ENCODE data around the gene TMEM198. TPM values are rescaled to one million over a fixed set of nuclear protein-coding genes. Genes with fewer than 3 reads are reported as not detected.

TMEM198 gene
- total and polyA plus RNA-seq, 9 donors: 1.2 to 4.6 (median 3.0) TPM

DNA sequence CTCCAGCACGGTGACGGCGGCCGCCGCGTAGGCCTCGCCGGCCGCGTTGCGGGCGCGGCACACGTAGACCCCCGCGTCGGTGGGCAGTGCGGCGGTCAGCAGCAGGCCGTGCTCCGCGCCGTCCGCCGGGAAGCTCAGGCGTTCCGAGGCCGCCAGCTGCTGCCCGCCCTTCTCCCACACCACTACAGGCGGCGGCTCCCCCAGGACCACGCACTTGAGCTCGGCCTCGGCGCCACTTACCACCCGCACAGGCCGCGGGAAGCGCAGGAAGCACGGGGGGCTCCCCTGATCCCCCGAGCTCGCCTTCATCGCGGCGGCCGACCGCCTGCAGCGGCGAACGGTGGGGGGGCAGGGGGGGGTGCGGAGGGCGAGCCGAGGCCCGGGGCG, 27.1 kb downstream of the TMEM198 start:
- DNase-seq: peak; percentile 55
- peaks cover 15% of the 10 kb centered on the region for H3K27me3 ChIP-seq (ENCODE audit: control insufficient read depth, insufficient read depth, low read length)
- H3K9me3 ChIP-seq (replicated peaks; ENCODE audit: control insufficient read depth, low read depth, low read length): no peaks in the 10 kb centered on the region
- peak overlapping the region; percentile 51 for H3K27ac ChIP-seq (ENCODE audit: low read length)
- peaks cover 32% of the 10 kb centered on the region for H3K4me1 ChIP-seq (ENCODE audit: control insufficient read depth, insufficient read depth, low read length)
- H3K4me3 ChIP-seq (ENCODE audit: low read length): peak overlapping the region; percentile 72
- H3K36me3 ChIP-seq (ENCODE audit: control insufficient read depth, insufficient read depth, low read length): peaks cover 35% of the 10 kb centered on the region
- WGBS (ENCODE audit: insufficient coverage): under 1% methylated on average over 49 of the region's 55 CpGs

DNA sequence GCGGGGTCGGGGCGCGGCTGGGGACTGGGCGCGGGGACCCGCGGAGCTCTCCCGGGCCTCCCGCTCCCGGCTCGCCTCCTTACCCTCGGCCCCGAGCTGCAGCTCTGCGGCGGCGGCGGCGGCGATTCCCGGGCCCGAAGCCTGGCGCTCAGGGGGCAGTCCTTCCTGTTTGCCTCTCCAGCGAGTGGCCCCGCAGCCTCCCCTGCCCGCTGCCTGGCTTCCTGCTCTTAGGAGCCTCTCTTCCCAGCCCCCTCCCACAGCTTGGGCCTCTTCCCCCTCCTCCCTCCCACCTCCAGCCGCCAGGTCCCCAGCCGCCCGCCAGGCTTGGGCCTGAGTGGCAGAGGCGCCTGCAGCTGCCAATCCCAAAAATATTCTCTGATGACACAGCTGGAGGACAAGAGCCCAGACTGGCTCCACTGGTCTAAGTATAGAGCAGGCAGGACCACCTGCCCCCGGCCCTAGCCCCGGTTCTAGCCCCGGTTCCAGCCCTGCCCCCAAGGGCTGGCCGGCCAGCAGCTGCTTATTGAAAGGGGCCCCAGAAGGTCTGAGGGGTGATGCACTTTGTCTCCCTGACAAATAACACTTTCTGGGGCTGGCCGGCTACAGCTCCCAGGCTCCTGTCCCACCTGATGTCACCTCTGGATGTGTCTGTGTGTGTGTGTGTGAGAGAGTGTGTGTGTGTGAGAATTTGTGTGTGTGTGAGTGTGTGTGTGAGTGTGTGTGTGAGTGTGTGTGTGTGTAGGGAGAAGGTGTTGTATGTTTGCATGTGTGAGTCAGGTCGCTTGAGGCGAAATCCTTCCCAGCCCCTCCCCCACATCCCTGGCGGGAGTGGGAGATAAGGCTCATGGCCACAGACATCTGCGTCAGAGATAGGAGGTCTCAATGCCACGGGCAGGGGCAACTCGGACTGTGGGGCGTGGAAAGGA, 27.7 kb downstream of the TMEM198 start, which contains the start of gene OBSL1:
OBSL1 (minus strand) TSS at position 229 of the 926 bp plus-strand sequence. CDS start 307 bp downstream, outside the sequence.
- H3K27ac ChIP-seq (ENCODE audit: low read length): peak within 1 kb of the TSS; percentile 85
- peaks cover 35% of the 10 kb centered on the region for H3K4me1 ChIP-seq (ENCODE audit: control insufficient read depth, insufficient read depth, low read length)
- peaks cover 29% of the 10 kb centered on the region for H3K36me3 ChIP-seq (ENCODE audit: control insufficient read depth, insufficient read depth, low read length)
- WGBS (ENCODE audit: insufficient coverage): 4% methylated on average over 39 of the region's 42 CpGs
- peaks cover 15% of the 10 kb centered on the region for H3K27me3 ChIP-seq (ENCODE audit: control insufficient read depth, insufficient read depth, low read length)
- H3K9me3 ChIP-seq (replicated peaks; ENCODE audit: control insufficient read depth, low read depth, low read length): no peaks in the 10 kb centered on the region
- peak within 1 kb of the TSS; percentile 72 for H3K4me3 ChIP-seq (ENCODE audit: low read length)
- DNase-seq: peak; percentile 92

DNA sequence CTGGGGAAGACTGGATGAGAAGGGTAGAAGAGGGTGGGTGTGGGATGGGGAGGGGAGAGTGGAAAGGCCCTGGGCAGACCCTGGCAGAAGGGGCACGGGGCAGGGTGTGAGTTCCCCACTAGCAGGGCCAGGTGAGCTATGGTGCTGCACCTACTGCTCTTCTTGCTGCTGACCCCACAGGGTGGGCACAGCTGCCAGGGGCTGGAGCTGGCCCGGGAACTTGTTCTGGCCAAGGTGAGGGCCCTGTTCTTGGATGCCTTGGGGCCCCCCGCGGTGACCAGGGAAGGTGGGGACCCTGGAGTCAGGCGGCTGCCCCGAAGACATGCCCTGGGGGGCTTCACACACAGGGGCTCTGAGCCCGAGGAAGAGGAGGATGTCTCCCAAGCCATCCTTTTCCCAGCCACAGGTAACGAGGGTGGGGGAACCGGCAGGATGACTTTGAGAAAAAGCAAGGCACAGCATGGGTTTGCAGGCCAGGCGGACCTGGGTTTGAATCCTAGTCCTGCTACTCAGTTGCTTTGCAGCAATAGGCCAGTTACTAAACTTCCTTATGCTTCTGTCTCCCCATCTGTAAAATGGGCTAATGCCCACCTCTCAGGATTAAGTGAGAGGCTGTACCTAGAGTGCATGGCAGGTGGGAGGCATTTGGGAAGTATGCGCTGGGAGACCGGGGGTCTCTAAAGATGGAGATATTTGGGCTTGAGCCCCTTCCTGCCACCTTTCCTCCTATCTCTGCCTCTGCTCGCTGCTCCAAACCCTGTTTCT, 28.6 kb downstream of the TMEM198 start, which contains the start of gene INHA:
INHA (plus strand) TSS at position 74 of the 765 bp plus-strand sequence; CDS start at position 139, 65 bp downstream.
- peak within 1 kb of the TSS; percentile 72 for H3K4me3 ChIP-seq (ENCODE audit: low read length)
- H3K27ac ChIP-seq (ENCODE audit: low read length): peak within 1 kb of the TSS; percentile 85
- peaks cover 17% of the 10 kb centered on the region for H3K27me3 ChIP-seq (ENCODE audit: control insufficient read depth, insufficient read depth, low read length)
- DNase-seq: no peak
- 77% methylated on average over 9 of the region's 13 CpGs for WGBS (ENCODE audit: insufficient coverage)
- H3K4me1 ChIP-seq (ENCODE audit: control insufficient read depth, insufficient read depth, low read length): peaks cover 43% of the 10 kb centered on the region
- H3K9me3 ChIP-seq (replicated peaks; ENCODE audit: control insufficient read depth, low read depth, low read length): no peaks in the 10 kb centered on the region
- peaks cover 20% of the 10 kb centered on the region for H3K36me3 ChIP-seq (ENCODE audit: control insufficient read depth, insufficient read depth, low read length)

DNA sequence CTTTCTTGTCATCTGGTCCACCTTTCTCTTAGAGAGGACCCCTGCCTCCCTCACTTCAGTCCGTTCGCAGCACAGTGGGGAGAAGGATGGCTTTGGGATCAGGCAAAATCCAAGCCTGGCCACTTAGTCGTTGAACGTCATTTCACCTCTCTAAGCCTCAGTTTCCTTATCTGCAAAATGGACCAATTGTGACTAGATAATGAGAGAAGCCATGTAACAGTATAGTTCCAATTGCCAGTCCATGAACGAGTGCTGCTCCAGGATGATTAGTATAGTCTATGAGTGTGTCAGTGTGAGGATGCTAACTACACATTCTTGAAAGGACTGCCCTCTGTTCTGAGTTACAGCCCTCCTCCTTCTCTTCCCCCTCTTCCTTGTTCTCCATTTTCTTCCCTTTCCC, 29.3 kb downstream of the TMEM198 start:
- Histone ChIP-seq H3K9me3 (replicated peaks; ENCODE audit: control insufficient read depth, low read depth, low read length) (no peaks in the 10 kb centered on the region), H3K4me3 (ENCODE audit: low read length) (no peak overlapping the region), H3K4me1 (ENCODE audit: control insufficient read depth, insufficient read depth, low read length) (peaks cover 43% of the 10 kb centered on the region), H3K27me3 (ENCODE audit: control insufficient read depth, insufficient read depth, low read length) (peaks cover 18% of the 10 kb centered on the region), H3K27ac (ENCODE audit: low read length) (no peak overlapping the region), H3K36me3 (ENCODE audit: control insufficient read depth, insufficient read depth, low read length) (peaks cover 13% of the 10 kb centered on the region)
- no peak for DNase-seq
- WGBS (ENCODE audit: insufficient coverage): no CpG with 5 or more reads among the region's 5 CpGs

DNA sequence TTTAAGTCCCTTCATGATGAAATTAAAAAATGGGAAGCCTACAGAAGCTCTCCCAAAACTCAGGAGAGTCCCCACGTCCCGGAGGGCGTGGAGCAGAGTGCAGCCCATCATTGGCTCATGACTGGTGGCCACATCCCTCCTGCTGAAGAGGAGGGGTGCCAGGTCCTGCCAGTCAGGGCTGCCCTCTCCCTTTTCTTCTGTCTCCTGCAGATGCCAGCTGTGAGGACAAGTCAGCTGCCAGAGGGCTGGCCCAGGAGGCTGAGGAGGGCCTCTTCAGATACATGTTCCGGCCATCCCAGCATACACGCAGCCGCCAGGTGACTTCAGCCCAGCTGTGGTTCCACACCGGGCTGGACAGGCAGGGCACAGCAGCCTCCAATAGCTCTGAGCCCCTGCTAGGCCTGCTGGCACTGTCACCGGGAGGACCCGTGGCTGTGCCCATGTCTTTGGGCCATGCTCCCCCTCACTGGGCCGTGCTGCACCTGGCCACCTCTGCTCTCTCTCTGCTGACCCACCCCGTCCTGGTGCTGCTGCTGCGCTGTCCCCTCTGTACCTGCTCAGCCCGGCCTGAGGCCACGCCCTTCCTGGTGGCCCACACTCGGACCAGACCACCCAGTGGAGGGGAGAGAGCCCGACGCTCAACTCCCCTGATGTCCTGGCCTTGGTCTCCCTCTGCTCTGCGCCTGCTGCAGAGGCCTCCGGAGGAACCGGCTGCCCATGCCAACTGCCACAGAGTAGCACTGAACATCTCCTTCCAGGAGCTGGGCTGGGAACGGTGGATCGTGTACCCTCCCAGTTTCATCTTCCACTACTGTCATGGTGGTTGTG, 30.9 kb downstream of the TMEM198 start:
- DNase-seq: no peak
- no peak overlapping the region for H3K27ac ChIP-seq (ENCODE audit: low read length)
- WGBS (ENCODE audit: insufficient coverage): 76% methylated on average over 20 of the region's 22 CpGs

DNA sequence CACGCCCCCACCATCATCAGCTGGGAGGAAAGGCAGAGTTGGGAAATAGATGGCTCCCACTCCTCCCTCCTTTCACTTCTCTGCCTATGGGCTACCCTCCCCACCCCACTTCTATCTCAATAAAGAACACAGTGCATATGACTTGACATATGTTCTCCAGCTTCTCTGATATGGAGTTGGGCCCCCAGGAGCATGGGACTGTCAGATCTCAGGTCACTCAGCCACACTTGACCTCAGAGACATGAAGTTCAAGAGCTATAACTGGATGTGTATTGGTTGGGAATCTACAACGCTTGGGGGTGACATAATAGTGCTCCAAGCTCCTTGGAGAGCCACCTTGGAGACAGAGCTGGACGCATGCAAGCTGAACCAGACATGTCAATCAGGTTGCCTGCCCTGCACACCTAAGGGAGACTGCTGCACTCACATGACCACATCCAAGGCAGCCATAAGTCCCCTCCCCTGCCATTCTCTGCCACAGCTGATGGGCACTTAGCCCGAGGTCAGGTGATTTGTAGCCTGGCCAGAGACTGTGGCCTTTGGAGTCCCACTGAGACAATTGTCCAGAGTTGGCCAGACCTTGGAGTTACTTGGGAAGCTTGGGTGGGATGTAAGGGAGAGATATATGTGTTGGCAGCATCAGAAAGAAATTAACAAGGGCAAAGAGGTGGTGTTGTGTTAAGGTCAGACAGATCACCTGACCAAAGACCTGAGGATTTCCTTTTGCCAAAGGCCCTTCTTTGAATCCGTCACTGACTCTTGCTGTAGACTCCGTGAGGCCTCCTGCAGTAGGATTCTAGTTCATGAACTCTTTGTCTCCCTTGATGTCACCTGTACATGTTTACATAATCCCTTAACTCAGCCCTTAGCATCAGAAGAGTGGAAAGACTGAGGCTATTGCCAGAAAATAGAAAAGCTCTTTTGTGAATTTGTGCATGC, 32.0 kb downstream of the TMEM198 start:
- Histone ChIP-seq H3K4me1 (ENCODE audit: control insufficient read depth, insufficient read depth, low read length) (peaks cover 36% of the 10 kb centered on the region), H3K9me3 (replicated peaks; ENCODE audit: control insufficient read depth, low read depth, low read length) (no peaks in the 10 kb centered on the region), H3K4me3 (ENCODE audit: low read length) (no peak overlapping the region), H3K27me3 (ENCODE audit: control insufficient read depth, insufficient read depth, low read length) (peaks cover 19% of the 10 kb centered on the region), H3K36me3 (ENCODE audit: control insufficient read depth, insufficient read depth, low read length) (no peaks in the 10 kb centered on the region), H3K27ac (ENCODE audit: low read length) (no peak overlapping the region)
- WGBS (ENCODE audit: insufficient coverage): 91% methylated on average over 4 of the region's 6 CpGs
- DNase-seq: no peak

More for the DNA sequence above, 30.9 kb downstream of the TMEM198 start:
- H3K36me3 ChIP-seq (ENCODE audit: control insufficient read depth, insufficient read depth, low read length): peaks cover 4% of the 10 kb centered on the region
- peaks cover 21% of the 10 kb centered on the region for H3K27me3 ChIP-seq (ENCODE audit: control insufficient read depth, insufficient read depth, low read length)
- peaks cover 42% of the 10 kb centered on the region for H3K4me1 ChIP-seq (ENCODE audit: control insufficient read depth, insufficient read depth, low read length)
- H3K4me3 ChIP-seq (ENCODE audit: low read length): no peak overlapping the region
- no peaks in the 10 kb centered on the region for H3K9me3 ChIP-seq (replicated peaks; ENCODE audit: control insufficient read depth, low read depth, low read length)

DNA sequence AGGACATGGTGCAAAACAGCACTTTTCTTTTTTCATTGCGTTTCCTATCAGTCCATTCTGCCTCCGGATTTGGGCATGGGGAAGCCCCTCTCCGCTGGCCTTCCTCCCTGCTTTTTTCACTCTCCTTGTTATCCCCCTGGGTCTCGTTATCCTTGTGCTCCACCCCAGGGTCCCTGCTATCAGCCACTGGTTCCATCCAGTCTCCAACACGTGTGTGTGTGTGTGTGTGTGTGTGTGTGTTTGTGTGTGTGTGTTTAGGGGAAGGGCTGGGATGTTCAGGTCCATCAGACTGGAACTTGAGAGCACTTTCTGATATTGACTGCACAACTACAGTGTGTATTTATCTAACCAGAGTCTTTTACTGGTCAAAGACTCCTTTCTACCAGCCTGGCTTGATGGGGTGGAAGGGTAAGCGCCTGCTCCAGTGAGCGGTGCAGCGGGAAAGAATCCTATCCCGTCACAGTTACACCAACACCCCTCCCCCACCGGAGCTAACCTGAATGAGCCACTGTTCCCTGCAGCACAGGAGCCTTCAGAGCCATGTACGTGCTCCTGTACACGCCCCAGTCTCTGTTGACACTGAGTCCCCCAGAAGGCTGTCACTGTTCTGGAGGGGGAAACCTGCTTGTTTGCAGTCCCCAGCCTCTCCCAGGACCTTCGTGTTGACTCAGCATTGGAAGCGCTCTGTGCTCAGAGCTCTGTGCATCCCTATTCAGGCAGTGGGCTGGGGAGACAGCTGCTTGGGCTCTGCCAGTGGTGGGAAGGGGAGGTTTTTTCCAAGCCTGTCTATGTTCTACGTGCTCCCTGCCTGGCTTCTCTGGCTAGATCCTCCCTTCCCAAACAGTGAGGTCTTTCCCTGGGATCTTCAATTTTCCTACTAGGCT, 32.9 kb downstream of the TMEM198 start:
- DNase-seq: peak; percentile 47
- 17% methylated on average over 7 of the region's 15 CpGs for WGBS (ENCODE audit: insufficient coverage)
- Histone ChIP-seq H3K27ac (ENCODE audit: low read length) (no peak overlapping the region), H3K4me1 (ENCODE audit: control insufficient read depth, insufficient read depth, low read length) (peaks cover 33% of the 10 kb centered on the region), H3K9me3 (replicated peaks; ENCODE audit: control insufficient read depth, low read depth, low read length) (no peaks in the 10 kb centered on the region), H3K36me3 (ENCODE audit: control insufficient read depth, insufficient read depth, low read length) (no peaks in the 10 kb centered on the region), H3K27me3 (ENCODE audit: control insufficient read depth, insufficient read depth, low read length) (peaks cover 17% of the 10 kb centered on the region), H3K4me3 (ENCODE audit: low read length) (no peak overlapping the region)

DNA sequence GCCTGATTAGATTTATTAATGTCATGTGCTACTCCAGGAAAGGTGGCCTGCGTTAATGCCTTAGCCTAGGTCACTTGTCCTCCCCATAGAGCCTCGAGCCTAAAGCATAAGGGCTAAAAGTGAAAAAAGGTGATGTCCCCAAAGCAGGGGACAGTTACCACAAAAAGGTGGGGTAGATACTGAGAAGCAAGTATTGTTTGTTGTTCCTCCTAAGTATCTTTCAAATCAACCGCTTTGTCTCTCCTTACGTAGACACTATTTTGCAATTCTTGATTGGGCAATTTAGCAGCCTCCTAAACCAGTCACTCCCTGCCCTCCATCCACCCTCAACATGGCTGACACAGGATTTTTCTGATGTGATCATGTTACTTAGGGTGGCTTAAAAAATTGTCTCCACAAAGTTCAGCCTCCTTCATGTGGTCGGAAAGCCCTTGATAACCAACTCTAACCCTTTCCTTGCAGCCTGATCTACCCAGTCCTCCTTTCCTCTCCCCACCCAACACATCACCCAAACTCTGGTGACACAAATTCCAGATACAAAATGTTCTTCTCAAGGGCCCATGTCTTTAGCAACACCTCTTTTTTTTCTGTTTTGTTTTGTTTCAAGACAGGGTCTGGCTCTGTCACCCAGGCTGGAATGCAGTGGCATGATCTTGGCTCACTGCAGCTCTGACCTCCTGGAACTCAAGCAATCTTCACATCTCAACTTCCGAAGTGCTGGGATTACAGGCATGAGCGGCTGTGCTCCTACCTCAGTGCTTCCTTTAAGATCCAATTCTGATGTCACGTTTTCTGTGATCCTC, 35.2 kb downstream of the TMEM198 start:
- Histone ChIP-seq H3K4me1 (ENCODE audit: control insufficient read depth, insufficient read depth, low read length) (peaks cover 26% of the 10 kb centered on the region), H3K27me3 (ENCODE audit: control insufficient read depth, insufficient read depth, low read length) (peaks cover 10% of the 10 kb centered on the region), H3K36me3 (ENCODE audit: control insufficient read depth, insufficient read depth, low read length) (no peaks in the 10 kb centered on the region), H3K27ac (ENCODE audit: low read length) (no peak overlapping the region), H3K9me3 (replicated peaks; ENCODE audit: control insufficient read depth, low read depth, low read length) (no peaks in the 10 kb centered on the region), H3K4me3 (ENCODE audit: low read length) (no peak overlapping the region)
- WGBS (ENCODE audit: insufficient coverage): 69% methylated on average over 4 of the region's 8 CpGs
- no peak for DNase-seq
